MM.1S (cell line): ENCODE results near the gene SMIM1.

Source experiments
- DNase-seq: peaks from one replicate; pipeline ENCODE4 v3.0.0-alpha.2; 2015
- H2AFZ ChIP-seq: fragments of 300-600 bp; sonication (generic); 2 replicates; pipeline ENCODE4 v1.6.0; 2016; ENCODE audit warnings: antibody characterized with exemption, low read length
- H3F3A ChIP-seq: fragments of 300-600 bp; sonication (generic); 2 replicates; pipeline ENCODE4 v1.6.1; 2016; ENCODE audit warnings: mild to moderate bottlenecking, antibody characterized with exemption, low read length, moderate library complexity, mixed read lengths; ENCODE audit not compliant: insufficient read depth
- H3K27ac ChIP-seq: fragments of 300-600 bp; sonication (generic); 2 replicates; pipeline ENCODE4 v1.5.1; 2016; ENCODE audit warnings: mild to moderate bottlenecking, low read length
- H3K27me3 ChIP-seq: fragments of 300-600 bp; sonication (generic); replicated peaks from 2 replicates; pipeline ENCODE4 v1.6.0; 2016; ENCODE audit warnings: low read length; ENCODE audit not compliant: insufficient read depth
- H3K36me3 ChIP-seq: fragments of 300-600 bp; sonication (generic); replicated peaks from 2 replicates; pipeline ENCODE4 v1.6.1; 2016; ENCODE audit warnings: mild to moderate bottlenecking, low read length, mixed read lengths; ENCODE audit not compliant: insufficient read depth
- H3K4me1 ChIP-seq: fragments of 300-600 bp; sonication (generic); 2 replicates; pipeline ENCODE4 v1.6.1; 2016; ENCODE audit warnings: low read length, mixed read lengths
- H3K4me2 ChIP-seq: fragments of 300-600 bp; sonication (generic); 2 replicates; pipeline ENCODE4 v1.6.0; 2016; ENCODE audit warnings: low read depth, low read length
- H3K4me3 ChIP-seq: fragments of 300-600 bp; sonication (generic); 2 replicates; pipeline ENCODE4 v1.5.1; 2016; ENCODE audit warnings: low read length, mixed read lengths
- H3K79me2 ChIP-seq: fragments of 300-600 bp; sonication (generic); 2 replicates; pipeline ENCODE4 v1.6.1; 2016; ENCODE audit warnings: mixed run types, low read length, mixed read lengths
- H3K9ac ChIP-seq: fragments of 300-600 bp; sonication (generic); 2 replicates; pipeline ENCODE4 v1.6.1; 2016; ENCODE audit warnings: low read length, mixed read lengths
- H3K9me2 ChIP-seq: fragments of 300-600 bp; sonication (generic); replicated peaks from 2 replicates; pipeline ENCODE4 v1.6.1; 2016; ENCODE audit warnings: mild to moderate bottlenecking, low read length, mixed read lengths; ENCODE audit not compliant: insufficient read depth
- H3K9me3 ChIP-seq: fragments of 300-600 bp; sonication (generic); replicated peaks from 2 replicates; pipeline ENCODE4 v1.6.1; 2016; ENCODE audit warnings: mild to moderate bottlenecking, low read length, mixed read lengths; ENCODE audit not compliant: insufficient read depth
- H4K20me1 ChIP-seq: fragments of 300-600 bp; sonication (generic); 2 replicates; pipeline ENCODE4 v1.6.1; 2016; ENCODE audit warnings: mild to moderate bottlenecking, low read length, moderate library complexity, mixed read lengths; ENCODE audit not compliant: insufficient read depth
- CTCF ChIP-seq: fragments of 300-600 bp; sonication (generic); IDR thresholded peaks from 2 replicates; pipeline ENCODE4 v1.5.1; 2016; ENCODE audit warnings: antibody characterized with exemption, low read length, mixed read lengths
- EZH2 ChIP-seq: fragments of 300-600 bp; sonication (generic); optimal IDR thresholded peaks from 2 replicates; pipeline ENCODE3; 2017; ENCODE audit warnings: low read depth, mild to moderate bottlenecking, antibody characterized with exemption, low read length, mixed read lengths
- EZH2phosphoT487 ChIP-seq: fragments of 300-600 bp; sonication (generic); IDR thresholded peaks from 2 replicates; pipeline ENCODE4 v1.6.1; 2018; ENCODE audit warnings: antibody characterized with exemption, low read length

SMIM1 gene

GRCh38 chr1:3740042-3740441, 32.5 kb upstream of the SMIM1 start:
- no peaks in the 10 kb centered on the region for H4K20me1 ChIP-seq
- H3K4me1 ChIP-seq = no peaks in the 10 kb centered on the region
- no peaks in the 10 kb centered on the region for H3K79me2 ChIP-seq
- H3K9me2 ChIP-seq = no peaks in the 10 kb centered on the region
- H3K9me3 ChIP-seq = no peaks in the 10 kb centered on the region
- no peaks in the 10 kb centered on the region for H3F3A ChIP-seq
- no peaks in the 10 kb centered on the region for H3K27me3 ChIP-seq
- TF ChIP-seq EZH2phosphoT487 (no peak), CTCF (no peak), EZH2 (no peak)
- no peak overlapping the region for H3K4me2 ChIP-seq
- H3K27ac ChIP-seq = no peak overlapping the region
- H3K36me3 ChIP-seq = no peaks in the 10 kb centered on the region
- H3K4me3 ChIP-seq = no peak overlapping the region
- H2AFZ ChIP-seq = no peak overlapping the region
- H3K9ac ChIP-seq = no peak overlapping the region
- no peak for DNase-seq

GRCh38 chr1:3740752-3741151, 31.8 kb upstream of the SMIM1 start:
- no peaks in the 10 kb centered on the region for H3K9me2 ChIP-seq
- DNase-seq = no peak
- H3K4me1 ChIP-seq = no peaks in the 10 kb centered on the region
- no peaks in the 10 kb centered on the region for H4K20me1 ChIP-seq
- no peak overlapping the region for H3K4me3 ChIP-seq
- H2AFZ ChIP-seq = no peak overlapping the region
- H3K9ac ChIP-seq = no peak overlapping the region
- H3K4me2 ChIP-seq = no peak overlapping the region
- H3F3A ChIP-seq = no peaks in the 10 kb centered on the region
- H3K27me3 ChIP-seq = no peaks in the 10 kb centered on the region
- no peaks in the 10 kb centered on the region for H3K36me3 ChIP-seq
- H3K79me2 ChIP-seq = no peaks in the 10 kb centered on the region
- no peak overlapping the region for H3K27ac ChIP-seq
- no peak for TF ChIP-seq CTCF
- TF ChIP-seq EZH2phosphoT487 = no peak
- TF ChIP-seq EZH2 = no peak
- H3K9me3 ChIP-seq = no peaks in the 10 kb centered on the region

- H3K27ac ChIP-seq = no peak overlapping the region
- H3K79me2 ChIP-seq = no peaks in the 10 kb centered on the region
- no peaks in the 10 kb centered on the region for H3F3A ChIP-seq
- no peak overlapping the region for H3K9ac ChIP-seq
- no peak overlapping the region for H2AFZ ChIP-seq
- H3K4me2 ChIP-seq = no peak overlapping the region
- no peaks in the 10 kb centered on the region for H3K4me1 ChIP-seq
- no peaks in the 10 kb centered on the region for H3K9me3 ChIP-seq
- H4K20me1 ChIP-seq = no peaks in the 10 kb centered on the region
- H3K4me3 ChIP-seq = no peak overlapping the region
- no peaks in the 10 kb centered on the region for H3K36me3 ChIP-seq
- no peaks in the 10 kb centered on the region for H3K9me2 ChIP-seq
- DNase-seq = no peak
- no peaks in the 10 kb centered on the region for H3K27me3 ChIP-seq
- TF ChIP-seq EZH2 (no peak), EZH2phosphoT487 (no peak)
Observed at GRCh38 chr1:3741566-3742438, 30.7 kb upstream of the SMIM1 start.
